ENCODE measurements around the gene NFIA. TPM values are rescaled to one million over a fixed set of nuclear protein-coding genes. Genes with fewer than 3 reads are reported as not detected.

NFIA gene
- total RNA-seq, 1 experiment from 2014 or later: 0.35 TPM

- TF ChIP-seq, protein P1, sequence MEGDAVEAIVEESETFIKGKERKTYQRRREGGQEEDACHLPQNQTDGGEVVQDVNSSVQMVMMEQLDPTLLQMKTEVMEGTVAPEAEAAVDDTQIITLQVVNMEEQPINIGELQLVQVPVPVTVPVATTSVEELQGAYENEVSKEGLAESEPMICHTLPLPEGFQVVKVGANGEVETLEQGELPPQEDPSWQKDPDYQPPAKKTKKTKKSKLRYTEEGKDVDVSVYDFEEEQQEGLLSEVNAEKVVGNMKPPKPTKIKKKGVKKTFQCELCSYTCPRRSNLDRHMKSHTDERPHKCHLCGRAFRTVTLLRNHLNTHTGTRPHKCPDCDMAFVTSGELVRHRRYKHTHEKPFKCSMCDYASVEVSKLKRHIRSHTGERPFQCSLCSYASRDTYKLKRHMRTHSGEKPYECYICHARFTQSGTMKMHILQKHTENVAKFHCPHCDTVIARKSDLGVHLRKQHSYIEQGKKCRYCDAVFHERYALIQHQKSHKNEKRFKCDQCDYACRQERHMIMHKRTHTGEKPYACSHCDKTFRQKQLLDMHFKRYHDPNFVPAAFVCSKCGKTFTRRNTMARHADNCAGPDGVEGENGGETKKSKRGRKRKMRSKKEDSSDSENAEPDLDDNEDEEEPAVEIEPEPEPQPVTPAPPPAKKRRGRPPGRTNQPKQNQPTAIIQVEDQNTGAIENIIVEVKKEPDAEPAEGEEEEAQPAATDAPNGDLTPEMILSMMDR (conservative IDR thresholded peaks at IDR 0.05): no peak
- no peaks in the 10 kb centered on the region for H3K36me3 Mint-ChIP-seq (ENCODE audit: insufficient read depth in 1 of 3, low read depth in 3 of 3)
- no peak overlapping the region for H3K4me2 ChIP-seq (ENCODE audit: insufficient read depth, insufficient read length, low read length)
These were observed 342.0 kb downstream of the NFIA start for GRCh38 chr1:61424382-61424781.

More at GRCh38 chr1:61424382-61424781, 342.0 kb downstream of the NFIA start:
- H2BK20ac ChIP-seq (ENCODE audit: low read depth, low read length, poor library complexity, severe bottlenecking): no peak overlapping the region
- H3K27me3 ChIP-seq (ENCODE audit: insufficient read depth, low read length): no peaks in the 10 kb centered on the region
- no CpG with 5 or more reads among the region's 3 CpGs for WGBS (ENCODE audit: extremely low coverage, insufficient read length, low lambda C conversion rate)
- H2AFZ ChIP-seq (ENCODE audit: low read length): no peak overlapping the region
- H2BK12ac ChIP-seq (ENCODE audit: insufficient read length, low read depth, low read length): no peak overlapping the region
- no peaks in the 10 kb centered on the region for H4K20me1 ChIP-seq (ENCODE audit: control insufficient read depth, insufficient read depth, insufficient read length)
- H2BK120ac ChIP-seq (ENCODE audit: low read depth, low read length, poor library complexity, severe bottlenecking): no peak overlapping the region
- no peak overlapping the region for H2AK5ac ChIP-seq (ENCODE audit: insufficient read length, low read length)
- no peak overlapping the region for H4K91ac ChIP-seq (ENCODE audit: insufficient read length, low read depth, low read length)
- no peaks in the 10 kb centered on the region for H3K79me2 ChIP-seq (ENCODE audit: insufficient read depth, low read length)
- H3K27ac Mint-ChIP-seq: no peak overlapping the region
- no peak overlapping the region for H3K9ac ChIP-seq (ENCODE audit: extremely low read depth, insufficient read length, low read length)
- H3K14ac ChIP-seq (ENCODE audit: insufficient read depth, low read length): no peak overlapping the region
- H4K8ac ChIP-seq (replicated peaks; ENCODE audit: insufficient read length, low read depth, low read length): no peak overlapping the region
- H3K23me2 ChIP-seq (ENCODE audit: insufficient read length, low read depth, low read length, poor library complexity, severe bottlenecking): no peaks in the 10 kb centered on the region
- H3K4ac ChIP-seq (ENCODE audit: low read depth, low read length): no peak overlapping the region
- H2BK5ac ChIP-seq (ENCODE audit: insufficient read length, low read length): no peak overlapping the region
- H3K56ac ChIP-seq (ENCODE audit: insufficient read length, low read depth, low read length): no peak overlapping the region
- no peak overlapping the region for H3T11ph ChIP-seq (ENCODE audit: low read length)
- no peak overlapping the region for H3K18ac ChIP-seq (ENCODE audit: insufficient read length, low read depth, low read length)
- no peak overlapping the region for H3K27ac ChIP-seq (ENCODE audit: insufficient read length, low read depth, low read length)
- H3K23ac ChIP-seq (ENCODE audit: insufficient read length, low read depth, low read length): no peak overlapping the region
- H4K5ac ChIP-seq (ENCODE audit: insufficient read length, low read depth, low read length): no peak overlapping the region
- H3K9me3 ChIP-seq (ENCODE audit: control insufficient read depth, low read depth, low read length): no peaks in the 10 kb centered on the region
- H2BK15ac ChIP-seq (ENCODE audit: low read depth, low read length): no peak overlapping the region
- no peaks in the 10 kb centered on the region; the same call in 1 of the 2 replicates for H3K4me1 ChIP-seq (ENCODE audit: insufficient read depth, low read length)
- H3K79me1 ChIP-seq (ENCODE audit: insufficient read depth, low read depth, low read length, poor library complexity, severe bottlenecking): no peaks in the 10 kb centered on the region
- H3K27me3 Mint-ChIP-seq (ENCODE audit: low read depth): no peaks in the 10 kb centered on the region
- H3K4me3 Mint-ChIP-seq: no peak overlapping the region
- no peak for DNase-seq
- peaks cover 20 to 25% of the 10 kb centered on the region in 2 experiments for H3K4me1 Mint-ChIP-seq
- no peaks in the 10 kb centered on the region for H3K9me3 Mint-ChIP-seq

Measured in H9 (cell line).